Esophagus squamous epithelium (tissue), 5 donors: Measurements from ENCODE around the gene RASA4B. TPM values are rescaled to one million over a fixed set of nuclear protein-coding genes. Genes with fewer than 3 reads are reported as not detected.
"Not testable (repeated sequence)": the region's sequence is repeated elsewhere in the genome, so short reads cannot be mapped to it uniquely, and the experiment has no call there.

Source experiments
- DNase-seq: peaks from one replicate; lab custom pipeline; 2025; lab: John Stamatoyannopoulos, UW
- H3K27ac ChIP-seq, 4 donors: fragments of 200-600 bp; sonication (generic); one replicate each; pipeline ENCODE4 v1.5.1; 2016 to 2019; ENCODE audit warnings: mild to moderate bottlenecking in 1 of 4
- H3K27me3 ChIP-seq, 4 donors: fragments of 200-600 bp; sonication (generic); 1 replicate in 3 of 4; 2 replicates in 1 of 4; pipeline versions ENCODE4 v1.5.1 to v1.6.0; 2017 to 2021; ENCODE audit warnings: antibody characterized with exemption in 1 of 4
- H3K36me3 ChIP-seq, 3 donors: fragments of 200-600 bp; sonication (generic); one replicate each; pipeline ENCODE4 v1.5.1; 2016 to 2019
- H3K4me1 ChIP-seq, 3 donors: fragments of 200-600 bp; sonication (generic); one replicate each; pipeline ENCODE4 v1.5.1; 2017 to 2019
- H3K4me3 ChIP-seq, 4 donors: fragments of 200-600 bp; sonication (generic); 1 replicate in 3 of 4; 2 replicates in 1 of 4; pipeline ENCODE4 v1.5.1; 2016 to 2019; ENCODE audit warnings: mild to moderate bottlenecking in 2 of 4, moderate library complexity in 1 of 4
- H3K9me3 ChIP-seq, 3 donors: fragments of 200-600 bp; sonication (generic); one replicate each; pipeline ENCODE4 v1.5.1; 2016 to 2019
- WGBS, 2 donors: methylation state at CpG; one replicate each; pipeline ENCODE4 v1.1.5; 2018; 5-methylcytosine and 5-hydroxymethylcytosine counted together
- intact Hi-C: fragments of 100-400 bp; cut with DNase I; formaldehyde crosslinking; loops from one replicate; pipeline ENCODE4 v1.15.0; 2022
- total RNA-seq, 4 donors: library from RNA; depleted of rRNA; stranded (reverse); fragments of >200 nt; gene quantifications; one replicate each; pipeline ENCODE4 v1.1.0, GENCODE V29; 2016
- donor health status: DM: yes; HTN: yes; CAD: no.

RASA4B gene
- total RNA-seq, 4 donors from 2014 or later: 0.97 to 4.2 (median 1.9) TPM

DNA sequence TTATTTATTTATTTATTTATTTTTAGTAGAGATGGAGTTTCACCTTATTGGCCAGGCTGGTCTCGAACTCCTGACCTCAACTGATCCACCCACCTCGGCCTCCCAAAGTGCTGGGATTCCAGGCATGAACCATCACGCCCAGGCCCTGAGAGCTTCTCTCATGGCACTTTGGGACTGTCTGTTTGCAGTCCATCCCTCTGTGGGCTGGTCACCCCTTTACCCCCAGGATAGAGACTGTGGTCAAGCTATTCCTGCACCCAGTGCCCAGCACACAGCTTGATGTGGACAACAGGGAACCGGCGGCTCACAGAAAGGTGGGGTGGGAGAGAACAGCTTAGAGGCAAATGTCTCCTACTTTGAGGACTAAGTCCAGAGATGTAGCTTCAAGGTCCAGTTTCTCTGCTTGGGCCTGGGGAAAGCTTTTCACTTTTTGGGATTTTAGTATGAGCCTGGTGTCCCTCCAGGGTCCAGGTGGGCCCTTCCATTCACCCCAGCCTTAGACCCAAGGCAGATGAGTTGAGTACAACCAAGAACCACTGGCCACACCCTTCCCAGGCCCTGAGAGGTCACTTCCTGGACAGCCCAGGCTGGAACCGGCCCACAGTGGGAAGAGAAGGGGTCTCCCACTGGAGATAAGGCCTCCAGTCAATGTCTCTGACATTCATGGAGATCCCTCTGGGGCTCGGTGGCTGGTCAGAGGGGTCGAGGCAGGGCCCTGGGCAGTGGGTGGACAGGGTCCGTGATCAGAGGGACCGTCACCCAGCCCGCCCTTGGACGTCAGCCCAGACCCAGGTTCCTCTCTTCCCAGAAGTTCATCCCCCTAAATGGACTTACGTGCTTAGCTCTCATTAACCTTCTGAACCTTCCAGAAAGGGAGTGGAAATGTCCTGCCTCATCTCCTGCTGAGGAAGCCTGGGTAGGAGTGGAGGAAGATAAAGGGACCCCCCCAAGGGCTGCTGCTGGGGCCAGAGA is 10.5 kb upstream of the RASA4B start:
- peak overlapping the region in 1 of 4 donors; percentile 44 for H3K27ac ChIP-seq
- H3K9me3 ChIP-seq, H3K27me3 ChIP-seq, H3K4me1 ChIP-seq, DNase-seq, intact Hi-C loops, H3K4me3 ChIP-seq, H3K36me3 ChIP-seq: not testable (repeated sequence)
- WGBS, 2 donors: no CpG with 5 or more reads among the region's 13 CpGs

GRCh38 chr7:102527182-102527581 is 9.6 kb upstream of the RASA4B start:
- H3K4me3 ChIP-seq, intact Hi-C loops, H3K4me1 ChIP-seq, H3K27ac ChIP-seq, DNase-seq, H3K36me3 ChIP-seq, H3K27me3 ChIP-seq, H3K9me3 ChIP-seq: not testable (repeated sequence)
- WGBS, 2 donors: 83% methylated on average over 1 of the region's 8 CpGs; no CpG with 5 or more reads in 1 of the 2 donors

DNA sequence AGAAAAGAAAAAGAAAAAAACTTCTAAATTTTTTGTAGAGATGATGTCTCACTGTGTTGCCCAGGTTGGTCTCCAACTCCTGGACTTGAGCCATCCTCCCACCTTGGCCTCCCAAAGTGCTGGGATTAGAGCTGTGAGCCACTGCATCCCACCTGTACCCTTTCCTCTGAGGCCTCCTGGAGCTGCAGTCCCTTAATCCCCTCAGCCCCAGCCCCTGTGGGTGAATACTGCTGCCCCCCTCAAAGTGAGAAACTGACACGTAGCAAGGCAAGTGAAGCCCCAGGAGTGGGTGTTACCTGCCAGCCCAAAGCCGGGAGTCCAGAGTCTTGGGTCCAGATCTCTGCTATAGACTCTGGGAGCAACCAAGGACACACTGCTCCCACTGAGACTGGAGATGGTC is 7.2 kb upstream of the RASA4B start:
- H3K36me3 ChIP-seq, intact Hi-C loops, H3K4me1 ChIP-seq, H3K27ac ChIP-seq, H3K27me3 ChIP-seq, H3K9me3 ChIP-seq, DNase-seq, H3K4me3 ChIP-seq: not testable (repeated sequence)
- WGBS, 2 donors: 50% methylated on average over 1 of the region's 2 CpGs; no CpG with 5 or more reads in 1 of the 2 donors

GRCh38 chr7:102520797-102521196 is 3.2 kb upstream of the RASA4B start:
- H3K4me1 ChIP-seq, H3K36me3 ChIP-seq, H3K27me3 ChIP-seq, DNase-seq, H3K9me3 ChIP-seq, H3K27ac ChIP-seq, H3K4me3 ChIP-seq, intact Hi-C loops: not testable (repeated sequence)
- 89% methylated on average over 4 of the region's 5 CpGs; no CpG with 5 or more reads in 1 of the 2 donors for WGBS, 2 donors

DNA sequence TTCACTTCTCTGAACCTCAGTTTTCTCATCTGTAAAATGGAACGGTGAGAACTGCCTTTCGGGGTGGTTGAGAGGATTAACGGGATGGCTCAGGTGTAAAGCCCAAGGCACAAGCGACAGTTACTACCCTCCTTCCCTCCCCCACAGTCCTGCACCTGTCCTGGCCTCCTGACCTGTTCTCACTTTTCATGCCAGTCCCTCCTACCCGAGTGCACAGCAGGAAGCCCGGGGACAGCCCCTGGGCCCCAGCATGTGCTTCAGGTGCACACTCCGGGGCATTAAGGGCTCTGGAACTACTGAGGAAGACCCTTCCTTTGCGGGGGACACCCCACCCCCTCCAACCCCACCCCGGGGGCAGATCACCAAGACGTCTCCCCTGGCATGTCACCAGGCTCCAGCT is 626 bp downstream of the RASA4B start:
- H3K4me3 ChIP-seq, H3K27ac ChIP-seq, H3K36me3 ChIP-seq, intact Hi-C loops, H3K4me1 ChIP-seq, H3K9me3 ChIP-seq, H3K27me3 ChIP-seq, DNase-seq: not testable (repeated sequence)
- no CpG with 5 or more reads among the region's 10 CpGs for WGBS, 2 donors

DNA sequence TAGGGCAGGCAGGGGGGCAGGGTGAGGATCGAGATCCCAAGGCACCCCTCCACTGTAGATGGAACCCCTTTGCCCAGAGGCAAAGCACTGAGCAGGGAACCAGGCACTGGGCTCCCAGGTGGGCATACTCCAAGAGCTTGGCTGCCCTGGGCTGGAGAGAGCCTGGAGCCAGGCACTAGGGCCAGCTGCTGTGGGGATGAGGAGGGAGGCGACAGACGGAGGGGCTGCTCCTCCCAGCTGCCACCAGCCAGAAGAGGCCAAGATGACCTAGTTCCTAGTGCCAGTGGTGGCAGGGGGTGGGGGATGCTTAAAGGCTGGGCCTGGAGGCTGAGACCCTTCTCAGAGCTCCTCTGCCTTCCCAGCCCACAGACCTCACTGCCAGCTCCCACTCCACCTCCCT is 1.7 kb downstream of the RASA4B start:
- H3K27ac ChIP-seq, H3K27me3 ChIP-seq, intact Hi-C loops, DNase-seq, H3K9me3 ChIP-seq, H3K36me3 ChIP-seq, H3K4me1 ChIP-seq, H3K4me3 ChIP-seq: not testable (repeated sequence)
- WGBS, 2 donors: no CpG with 5 or more reads among the region's 3 CpGs

DNA sequence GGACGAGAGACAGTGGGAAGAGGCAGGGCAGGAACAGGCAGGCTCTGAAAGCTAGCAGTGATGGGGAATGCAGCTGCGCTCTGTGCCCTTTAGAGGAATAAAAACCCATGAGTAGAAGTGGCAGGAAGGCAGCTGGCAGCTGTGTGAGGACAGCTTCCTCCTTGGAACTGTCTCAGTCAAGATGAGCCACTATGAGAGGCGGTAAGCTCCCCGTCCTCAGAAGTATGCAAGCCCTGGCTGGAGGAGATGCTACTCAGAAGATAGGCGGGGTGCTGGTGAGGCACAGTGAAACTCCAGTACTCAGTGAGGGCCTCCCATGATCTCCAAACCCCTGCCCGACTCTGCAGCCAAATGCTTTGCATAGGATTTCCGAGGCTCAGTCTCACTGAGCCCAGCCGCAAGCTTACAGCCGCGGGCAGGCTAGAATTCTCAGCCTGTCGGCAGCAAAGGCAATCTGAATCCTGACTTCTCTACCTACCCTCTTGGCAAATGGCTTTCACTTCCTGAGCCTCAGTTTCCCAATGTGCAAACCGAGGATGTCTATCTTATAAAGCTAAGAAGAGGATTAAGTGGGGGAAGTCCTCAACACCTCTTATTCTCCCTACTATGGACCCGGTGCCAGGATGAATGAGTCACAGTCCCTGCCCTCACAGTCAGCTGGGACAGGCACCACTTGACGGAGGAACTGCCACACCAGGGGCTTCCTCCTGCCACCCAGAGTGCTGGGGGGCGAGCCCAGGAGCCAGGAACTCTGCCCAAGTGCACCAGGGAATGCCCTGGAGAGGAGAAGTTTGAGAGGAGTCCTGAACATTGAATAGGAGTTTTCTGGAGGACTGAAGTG is 2.5 kb downstream of the RASA4B start:
- intact Hi-C loops, H3K36me3 ChIP-seq, H3K4me1 ChIP-seq, DNase-seq, H3K4me3 ChIP-seq, H3K9me3 ChIP-seq, H3K27me3 ChIP-seq: not testable (repeated sequence)
- WGBS, 2 donors: no CpG with 5 or more reads among the region's 15 CpGs
- H3K27ac ChIP-seq: peak overlapping the region in 1 of 4 donors; percentile 44

DNA sequence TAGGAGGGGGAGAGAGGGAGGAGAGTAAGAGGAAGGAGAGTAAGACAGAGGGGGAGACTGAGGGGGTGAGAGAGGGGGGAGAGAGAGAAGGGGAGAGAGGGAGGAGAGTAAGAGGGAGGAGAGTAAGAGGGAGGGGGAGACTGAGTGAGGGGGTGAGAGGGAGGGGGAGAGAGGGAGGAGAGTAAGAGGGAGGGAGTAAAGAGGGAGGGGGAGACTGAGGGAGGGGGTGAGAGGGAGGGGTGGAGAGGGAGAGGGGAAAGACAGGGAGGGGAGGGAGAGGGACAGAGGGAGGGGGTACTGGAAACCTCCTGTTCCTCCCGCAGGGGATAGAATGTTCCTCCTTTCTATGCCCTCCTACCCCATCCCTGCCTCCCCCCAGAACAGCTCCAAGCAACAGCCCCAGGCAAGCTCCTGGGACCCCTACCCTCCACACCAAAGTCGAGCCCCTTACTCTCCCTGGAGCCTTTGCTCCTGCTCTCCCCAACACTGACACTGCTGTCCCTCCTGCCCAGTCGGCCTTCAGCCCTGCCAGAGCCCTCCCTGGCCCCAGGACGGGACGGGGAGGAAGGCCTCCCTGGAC is 4.8 kb downstream of the RASA4B start:
- DNase-seq, H3K36me3 ChIP-seq, H3K27me3 ChIP-seq, H3K9me3 ChIP-seq, intact Hi-C loops, H3K4me1 ChIP-seq: not testable (repeated sequence)
- Histone ChIP-seq H3K4me3 (peak overlapping the region in 3 of 4 donors; percentile 10 to 54 (median 22)), H3K27ac (peak overlapping the region in 3 of 4 donors; percentile 73 to 88 (median 79))
- 0 to 8% methylated on average over 2 of the region's 5 CpGs for WGBS, 2 donors

GRCh38 chr7:102511860-102512522 is 5.6 kb downstream of the RASA4B start:
- no CpG with 5 or more reads among the region's 30 CpGs for WGBS, 2 donors
- H3K9me3 ChIP-seq, H3K4me1 ChIP-seq, H3K4me3 ChIP-seq, H3K27me3 ChIP-seq, H3K27ac ChIP-seq, H3K36me3 ChIP-seq, DNase-seq, intact Hi-C loops: not testable (repeated sequence)

- H3K4me3 ChIP-seq, DNase-seq, H3K4me1 ChIP-seq, H3K27ac ChIP-seq, H3K27me3 ChIP-seq, H3K9me3 ChIP-seq, H3K36me3 ChIP-seq, intact Hi-C loops: not testable (repeated sequence)
- no CpG with 5 or more reads among the region's 8 CpGs for WGBS, 2 donors
Observed at GRCh38 chr7:102510575-102510974, 7.0 kb downstream of the RASA4B start.

- H3K4me1 ChIP-seq, H3K36me3 ChIP-seq, H3K27me3 ChIP-seq, H3K4me3 ChIP-seq, intact Hi-C loops, DNase-seq, H3K27ac ChIP-seq, H3K9me3 ChIP-seq: not testable (repeated sequence)
- 100% methylated on average over 1 of the region's 8 CpGs; no CpG with 5 or more reads in 1 of the 2 donors for WGBS, 2 donors
Observed at GRCh38 chr7:102507410-102508088, 10.0 kb downstream of the RASA4B start.
